HG03025 (cell line): ENCODE results near the gene TLX3.

Source experiments
- ATAC-seq: cut with Tn5 transposase; IDR thresholded peaks from one replicate; pipeline ENCODE4 v1.9.1; 2021; ENCODE audit warnings: mild to moderate bottlenecking, moderate library complexity; ENCODE audit not compliant: unreplicated experiment, low FRiP score

TLX3 gene

GRCh38 chr5:171300358-171300757 lies 8.7 kb upstream of the TLX3 start:
- ATAC-seq = no peak

GRCh38 chr5:171306166-171306565 lies 2.9 kb upstream of the TLX3 start:
- no peak for ATAC-seq

GRCh38 chr5:171306781-171307591 lies 2.1 kb upstream of the TLX3 start:
- no peak for ATAC-seq

GRCh38 chr5:171307789-171308452 lies 1.1 kb upstream of the TLX3 start:
- ATAC-seq = no peak

GRCh38 chr5:171309276-171310211 lies 496 bp downstream of the TLX3 start:
- ATAC-seq = no peak

- no peak for ATAC-seq
Observed at GRCh38 chr5:171310212-171310818, 1.3 kb downstream of the TLX3 start.

- no peak for ATAC-seq
Observed at GRCh38 chr5:171310819-171311321, 1.8 kb downstream of the TLX3 start.

GRCh38 chr5:171311322-171312077 lies 2.5 kb downstream of the TLX3 start:
- ATAC-seq = no peak

- no peak for ATAC-seq
Observed at GRCh38 chr5:171312129-171312974, 3.3 kb downstream of the TLX3 start.

GRCh38 chr5:171313481-171314206 lies 4.6 kb downstream of the TLX3 start:
- ATAC-seq = no peak

GRCh38 chr5:171314728-171315385 lies 5.8 kb downstream of the TLX3 start:
- no peak for ATAC-seq

- no peak for ATAC-seq
Observed at GRCh38 chr5:171315386-171315891, 6.4 kb downstream of the TLX3 start.

GRCh38 chr5:171315925-171316257 lies 6.8 kb downstream of the TLX3 start:
- ATAC-seq = no peak

- ATAC-seq = no peak
Observed at GRCh38 chr5:171316258-171317121, 7.4 kb downstream of the TLX3 start.

- ATAC-seq = no peak
Observed at GRCh38 chr5:171317230-171317629, 8.2 kb downstream of the TLX3 start.

- no peak for ATAC-seq
Observed at GRCh38 chr5:171318026-171318425, 9.0 kb downstream of the TLX3 start.

GRCh38 chr5:171321447-171321846 lies 12.4 kb downstream of the TLX3 start:
- ATAC-seq = no peak
